NK-92 treated with Interleukin-12 subunit alpha and Interleukin-12 subunit beta, amount 100 ng/mL, for 24 hours (cell line): ENCODE results near the gene TYMS.
"Not testable (repeated sequence)": the region's sequence is repeated elsewhere in the genome, so short reads cannot be mapped to it uniquely, and the experiment has no call there.

Experiments used
- DNase-seq: peaks from one replicate; lab custom pipeline; 2025; lab: John Stamatoyannopoulos, UW

TYMS gene

GRCh38 chr18:678482-679182 is 21.2 kb downstream of the TYMS start:
- DNase-seq, result no peak

- DNase-seq, result no peak
Observed at GRCh38 chr18:679516-679915, 22.1 kb downstream of the TYMS start.

- DNase-seq, result no peak
Observed at GRCh38 chr18:680392-680791, 22.9 kb downstream of the TYMS start.

- DNase-seq, result peak; percentile 8
Observed at GRCh38 chr18:681985-682384, 24.5 kb downstream of the TYMS start.

GRCh38 chr18:682416-682815 is 25.0 kb downstream of the TYMS start:
- not testable (repeated sequence) for DNase-seq

- no peak for DNase-seq
Observed at GRCh38 chr18:682833-683232, 25.4 kb downstream of the TYMS start.

- no peak for DNase-seq
Observed at GRCh38 chr18:683531-683930, 26.1 kb downstream of the TYMS start.

- DNase-seq, result no peak
Observed at GRCh38 chr18:685438-685837, 28.0 kb downstream of the TYMS start.

GRCh38 chr18:686339-687111 is 29.1 kb downstream of the TYMS start:
- no peak for DNase-seq

- DNase-seq, result no peak
Observed at GRCh38 chr18:688323-688722, 30.9 kb downstream of the TYMS start.

GRCh38 chr18:692824-693223 is 35.4 kb downstream of the TYMS start:
- no peak for DNase-seq

- no peak for DNase-seq
Observed at GRCh38 chr18:693466-694187, 36.2 kb downstream of the TYMS start.

GRCh38 chr18:697012-697411 is 39.6 kb downstream of the TYMS start:
- DNase-seq, result no peak

GRCh38 chr18:697800-698199 is 40.3 kb downstream of the TYMS start:
- no peak for DNase-seq

GRCh38 chr18:703213-703967 is 45.9 kb downstream of the TYMS start:
- DNase-seq, result no peak

GRCh38 chr18:706405-706804 is 49.0 kb downstream of the TYMS start:
- no peak for DNase-seq

- DNase-seq, result no peak
Observed at GRCh38 chr18:708096-708495, 50.6 kb downstream of the TYMS start.

GRCh38 chr18:709771-710170 is 52.3 kb downstream of the TYMS start:
- no peak for DNase-seq

GRCh38 chr18:710418-711300 is 53.2 kb downstream of the TYMS start:
- no peak for DNase-seq

GRCh38 chr18:711310-711656 is 53.8 kb downstream of the TYMS start:
- DNase-seq, result no peak

GRCh38 chr18:711657-712400 is 54.4 kb downstream of the TYMS start:
- DNase-seq, result peak; percentile 30
